22Rv1 (cell line): ENCODE measurements around the gene LAMC1.

ENCODE experiments used
- H3K27ac ChIP-seq: fragments of 450-650 bp; 2 replicates; pipeline ENCODE4 v1.5.1; 2017
- CTCF ChIP-seq: fragments of 450-650 bp; IDR thresholded peaks from 2 replicates; pipeline ENCODE4 v1.5.1; 2017; ENCODE audit warnings: mild to moderate bottlenecking
- ZFX ChIP-seq: fragments of 450-650 bp; IDR thresholded peaks from 2 replicates; pipeline ENCODE4 v1.6.1; 2017; ENCODE audit warnings: antibody characterized with exemption, borderline replicate concordance

Gene LAMC1

GRCh38 chr1:183027031-183027430, 3.8 kb downstream of the LAMC1 start:
- no peak overlapping the region for H3K27ac ChIP-seq
- TF ChIP-seq CTCF = no peak
- no peak for TF ChIP-seq ZFX

GRCh38 chr1:183027791-183028190, 4.6 kb downstream of the LAMC1 start:
- TF ChIP-seq CTCF = no peak
- no peak for TF ChIP-seq ZFX
- no peak overlapping the region for H3K27ac ChIP-seq

- TF ChIP-seq CTCF (no peak), ZFX (no peak)
- no peak overlapping the region for H3K27ac ChIP-seq
Measured at GRCh38 chr1:183029591-183030000, 6.4 kb downstream of the LAMC1 start.

GRCh38 chr1:183030053-183030452, 6.8 kb downstream of the LAMC1 start:
- no peak overlapping the region for H3K27ac ChIP-seq
- no peak for TF ChIP-seq ZFX
- TF ChIP-seq CTCF = no peak

GRCh38 chr1:183032122-183032921, 9.1 kb downstream of the LAMC1 start:
- no peak for TF ChIP-seq ZFX
- no peak for TF ChIP-seq CTCF
- no peak overlapping the region for H3K27ac ChIP-seq

GRCh38 chr1:183033205-183033604, 10.0 kb downstream of the LAMC1 start:
- no peak overlapping the region for H3K27ac ChIP-seq
- TF ChIP-seq CTCF = no peak
- TF ChIP-seq ZFX = no peak

GRCh38 chr1:183034682-183035081, 11.5 kb downstream of the LAMC1 start:
- TF ChIP-seq ZFX (no peak), CTCF (no peak)
- no peak overlapping the region for H3K27ac ChIP-seq
